Neural progenitor cell (in vitro differentiated cells): ENCODE data around the gene SLC35E2B. TPM values are rescaled to one million over a fixed set of nuclear protein-coding genes. Genes with fewer than 3 reads are reported as not detected.
"Not testable (repeated sequence)": the region's sequence is repeated elsewhere in the genome, so short reads cannot be mapped to it uniquely, and the experiment has no call there.

Source experiments
- DNase-seq: peaks from one replicate; pipeline ENCODE4 v3.0.0-alpha.2; 2016; ENCODE audit warnings: low spot score
- H2AFZ ChIP-seq: fragments of 200-600 bp; sonication (generic); replicated peaks from 2 replicates; pipeline ENCODE4 v1.6.1; 2016; ENCODE audit warnings: antibody characterized with exemption
- H3F3A ChIP-seq: fragments of 200-600 bp; sonication (generic); 2 replicates; pipeline ENCODE4 v1.6.1; 2016; ENCODE audit warnings: antibody characterized with exemption, low read depth
- H3K27ac ChIP-seq: fragments of 200-600 bp; sonication (generic); 2 replicates; pipeline ENCODE4 v1.5.1; 2016; ENCODE audit warnings: mild to moderate bottlenecking
- H3K27me3 ChIP-seq: fragments of 200-600 bp; sonication (generic); 2 replicates; pipeline ENCODE4 v1.6.1; 2016; ENCODE audit warnings: mild to moderate bottlenecking, moderate library complexity
- H3K36me3 ChIP-seq: fragments of 200-600 bp; sonication (generic); 2 replicates; pipeline ENCODE4 v1.5.1; 2016
- H3K4me1 ChIP-seq: fragments of 200-600 bp; sonication (generic); 2 replicates; pipeline ENCODE4 v1.6.1; 2016; ENCODE audit warnings: mixed run types
- H3K4me2 ChIP-seq: fragments of 200-600 bp; sonication (generic); 2 replicates; pipeline ENCODE4 v1.6.1; 2016
- H3K4me3 ChIP-seq: fragments of 200-600 bp; sonication (generic); 2 replicates; pipeline ENCODE4 v1.5.1; 2016
- H3K79me2 ChIP-seq: fragments of 200-600 bp; sonication (generic); 2 replicates; pipeline ENCODE4 v1.6.1; 2016; ENCODE audit warnings: low read depth
- H3K9ac ChIP-seq: fragments of 200-600 bp; sonication (generic); 2 replicates; pipeline ENCODE4 v1.6.1; 2016
- H3K9me3 ChIP-seq: fragments of 200-600 bp; sonication (generic); 2 replicates; pipeline ENCODE4 v1.5.1; 2016; ENCODE audit warnings: low read depth
- H4K20me1 ChIP-seq: fragments of 200-600 bp; sonication (generic); 2 replicates; pipeline ENCODE4 v1.6.1; 2016; ENCODE audit warnings: low read depth
- H3K27ac Mint-ChIP-seq: 3 replicates; pipeline ENCODE4 v1.8.0; 2021; ENCODE audit warnings: mixed read lengths
- H3K27me3 Mint-ChIP-seq: 2 replicates; pipeline ENCODE4 v1.8.0; 2022; ENCODE audit warnings: low read depth, mild to moderate bottlenecking, inconsistent platforms, moderate library complexity, mixed read lengths; ENCODE audit not compliant: insufficient read depth
- H3K36me3 Mint-ChIP-seq: 3 replicates; pipeline ENCODE4 v1.8.0; 2021; ENCODE audit warnings: mixed read lengths
- H3K4me1 Mint-ChIP-seq: 3 replicates; pipeline ENCODE4 v1.8.0; 2021; ENCODE audit warnings: mixed read lengths
- H3K4me3 Mint-ChIP-seq: 3 replicates; pipeline ENCODE4 v1.8.0; 2021; ENCODE audit warnings: mild to moderate bottlenecking, moderate library complexity, mixed read lengths
- H3K9me3 Mint-ChIP-seq: 3 replicates; pipeline ENCODE4 v1.8.0; 2020; ENCODE audit warnings: mixed read lengths
- total RNA-seq: library from RNA; depleted of rRNA; stranded (reverse); fragments of >200 nt; gene quantifications from 2 replicates; pipeline ENCODE4 v1.2.3, GENCODE V29; 2015; ENCODE audit warnings: low replicate concordance

Gene SLC35E2B
- total RNA-seq, 1 donor from 2014 or later, result 49.4 TPM

DNA sequence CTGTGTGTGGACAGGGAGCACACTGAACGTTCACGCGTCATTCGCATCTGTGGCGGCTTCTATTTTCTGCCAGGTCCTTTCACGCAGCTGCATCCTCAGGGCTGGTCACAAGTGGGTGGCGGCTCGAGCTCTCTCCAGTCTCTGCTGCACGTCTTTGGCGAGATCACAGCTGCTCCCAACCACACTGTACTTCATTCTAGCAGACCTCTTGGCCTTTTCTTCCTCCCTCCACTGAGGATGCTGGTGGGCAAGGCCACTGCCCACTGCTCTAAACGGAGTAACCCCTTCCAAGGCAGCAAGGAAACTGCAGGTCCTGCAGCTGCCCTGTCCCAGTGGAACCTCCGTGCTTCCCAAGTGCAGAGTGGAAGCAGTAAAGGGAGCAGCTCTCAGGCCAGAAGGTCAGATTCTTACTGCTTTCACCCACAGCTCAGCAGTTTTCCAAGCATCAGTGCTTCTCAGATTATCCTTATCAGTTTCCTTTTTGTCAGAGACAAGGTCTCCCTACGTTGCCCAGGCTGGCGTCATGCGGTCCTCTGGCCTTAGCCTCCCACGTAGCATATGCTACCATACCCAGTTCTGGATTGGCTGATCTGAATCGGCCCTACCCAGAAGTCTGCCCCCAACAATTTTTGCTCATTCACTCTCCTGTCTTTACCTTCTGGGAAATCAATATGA is 44.9 kb downstream of the SLC35E2B start:
- H3K9me3 ChIP-seq, H3K4me1 ChIP-seq, H3K27me3 Mint-ChIP-seq, H3F3A ChIP-seq, H3K36me3 ChIP-seq, H3K27ac ChIP-seq, DNase-seq, H3K79me2 ChIP-seq, H3K4me2 ChIP-seq, H3K4me3 Mint-ChIP-seq, H3K9me3 Mint-ChIP-seq, H3K4me3 ChIP-seq, H4K20me1 ChIP-seq, H3K27ac Mint-ChIP-seq, H3K27me3 ChIP-seq, H3K9ac ChIP-seq, H2AFZ ChIP-seq, H3K4me1 Mint-ChIP-seq: not testable (repeated sequence)
- H3K36me3 Mint-ChIP-seq, result peaks cover 31% of the 10 kb centered on the region

DNA sequence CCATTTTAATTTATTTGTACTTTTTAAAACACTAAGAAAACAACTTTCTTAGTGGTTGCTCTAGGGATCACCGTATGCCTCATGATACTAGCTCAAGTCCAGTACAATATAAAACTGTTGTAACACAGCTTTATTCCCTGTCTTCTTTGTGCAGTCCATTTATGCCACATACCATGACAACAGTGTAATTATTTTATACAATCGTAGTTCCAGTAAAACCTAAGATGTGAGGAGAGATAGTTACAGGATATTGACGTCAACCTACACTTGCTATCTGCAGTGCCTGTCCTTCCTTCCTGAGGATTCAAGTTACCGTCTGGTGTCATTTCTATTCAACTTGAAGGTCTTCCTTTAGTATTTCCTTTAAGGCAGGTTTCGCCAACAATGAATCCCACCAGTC is 46.3 kb downstream of the SLC35E2B start:
- not testable (repeated sequence) for H3K4me1 Mint-ChIP-seq, H3K27ac Mint-ChIP-seq
- peaks cover 24% of the 10 kb centered on the region for H3K36me3 Mint-ChIP-seq

DNA sequence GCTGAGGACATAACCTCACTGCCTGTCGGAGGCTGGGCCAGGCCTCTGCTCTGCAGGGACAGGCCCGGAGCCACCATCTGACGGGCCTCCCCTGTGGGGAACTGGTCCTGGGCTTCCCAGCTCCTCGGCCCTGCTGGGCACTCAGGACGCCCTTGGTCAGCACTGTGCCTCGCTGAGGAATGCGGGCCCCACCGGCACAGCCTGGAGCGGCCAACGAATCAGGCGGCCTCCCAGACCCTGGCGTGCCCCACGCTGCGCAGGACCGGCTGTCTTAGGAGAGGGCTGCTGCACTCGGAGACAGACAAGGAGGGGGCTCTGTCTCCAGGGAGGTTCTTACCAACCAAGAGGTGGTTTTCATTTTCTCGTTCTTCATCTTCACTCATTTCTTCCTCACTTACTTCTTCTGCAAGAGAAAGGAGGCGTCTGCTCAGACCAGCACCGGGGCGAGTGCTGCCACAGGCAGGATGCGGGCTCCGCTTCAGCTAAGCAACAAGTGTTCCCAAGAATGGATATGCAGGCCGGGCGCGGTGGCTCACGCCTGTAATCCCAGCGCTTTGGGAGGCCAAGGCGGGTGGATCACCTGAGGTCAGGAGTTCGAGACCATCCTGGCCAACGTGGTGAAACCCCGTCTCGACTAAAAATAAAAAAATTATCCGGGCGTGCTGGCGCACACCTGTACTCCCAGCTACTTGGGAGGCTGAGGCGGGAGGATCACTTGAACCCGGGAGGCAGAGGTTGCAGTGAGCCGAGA is 51.7 kb downstream of the SLC35E2B start:
- not testable (repeated sequence) for H3K27me3 Mint-ChIP-seq, H3K9me3 ChIP-seq, H3K36me3 ChIP-seq, H3K27ac ChIP-seq, H3K27ac Mint-ChIP-seq, H3K4me3 Mint-ChIP-seq, H3K36me3 Mint-ChIP-seq, H3K79me2 ChIP-seq, H3F3A ChIP-seq, H3K27me3 ChIP-seq, H3K9ac ChIP-seq, DNase-seq, H3K4me1 Mint-ChIP-seq, H2AFZ ChIP-seq, H3K9me3 Mint-ChIP-seq, H3K4me2 ChIP-seq, H4K20me1 ChIP-seq, H3K4me3 ChIP-seq, H3K4me1 ChIP-seq

More for the DNA sequence above, 46.3 kb downstream of the SLC35E2B start:
- not testable (repeated sequence) for H4K20me1 ChIP-seq, H3K79me2 ChIP-seq, H3K9me3 ChIP-seq, H3K36me3 ChIP-seq, H3K4me1 ChIP-seq, H3K27ac ChIP-seq, H2AFZ ChIP-seq, H3K4me3 ChIP-seq, H3K9ac ChIP-seq, H3F3A ChIP-seq, H3K4me3 Mint-ChIP-seq, DNase-seq, H3K9me3 Mint-ChIP-seq, H3K4me2 ChIP-seq, H3K27me3 Mint-ChIP-seq, H3K27me3 ChIP-seq

DNA sequence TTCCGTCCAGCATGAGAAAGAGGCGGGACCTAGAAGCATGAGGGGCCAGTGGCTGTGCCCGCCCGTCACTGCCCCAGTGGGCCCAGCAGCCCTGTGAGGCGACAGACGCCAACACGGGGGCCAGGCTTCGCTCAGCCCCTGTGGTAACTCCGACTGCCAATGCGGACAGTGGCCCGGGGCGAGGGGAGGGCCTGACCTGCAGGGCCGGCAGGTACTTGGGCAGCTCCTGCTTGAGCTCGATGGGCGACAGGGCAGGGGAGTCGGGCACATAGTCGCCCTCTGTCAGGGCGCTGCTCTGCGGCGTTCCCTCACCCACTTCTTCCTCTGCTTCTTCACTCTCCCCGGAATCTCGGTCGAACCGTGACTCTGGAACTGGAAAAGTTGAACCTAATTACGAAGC is 52.5 kb downstream of the SLC35E2B start:
- not testable (repeated sequence) for DNase-seq, H3K9me3 ChIP-seq

DNA sequence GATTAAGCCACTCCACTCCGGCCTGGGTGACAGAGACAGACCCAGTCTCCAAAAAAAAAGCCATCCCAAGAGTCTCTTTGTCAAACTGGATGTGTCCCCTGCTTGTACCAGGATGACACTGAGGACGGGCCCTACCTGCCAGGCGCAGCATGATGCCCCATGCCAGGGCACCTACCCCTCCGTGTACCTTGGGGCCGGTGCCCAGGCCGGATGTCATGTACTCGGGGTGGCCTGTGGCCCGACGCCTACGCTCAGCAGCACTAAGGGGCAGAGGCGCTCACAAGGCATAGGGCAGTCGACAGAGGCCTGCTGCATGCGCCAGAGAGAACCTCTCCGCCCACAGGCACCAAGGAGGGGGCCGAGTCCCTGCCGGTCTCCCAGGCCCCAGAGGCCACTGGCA is 53.2 kb downstream of the SLC35E2B start:
- not testable (repeated sequence) for H2AFZ ChIP-seq, H3K4me3 ChIP-seq, H3K4me2 ChIP-seq, H3K79me2 ChIP-seq, H3K4me1 ChIP-seq, H3K4me3 Mint-ChIP-seq, H3F3A ChIP-seq, H3K9ac ChIP-seq, H3K36me3 ChIP-seq, H3K4me1 Mint-ChIP-seq, H3K9me3 ChIP-seq, H3K36me3 Mint-ChIP-seq, H3K27me3 Mint-ChIP-seq, H4K20me1 ChIP-seq, H3K9me3 Mint-ChIP-seq, H3K27ac ChIP-seq, DNase-seq, H3K27ac Mint-ChIP-seq, H3K27me3 ChIP-seq

More for the DNA sequence above, 52.5 kb downstream of the SLC35E2B start:
- H3F3A ChIP-seq, H3K4me1 ChIP-seq, H3K4me3 ChIP-seq, H3K36me3 Mint-ChIP-seq, H3K27me3 ChIP-seq, H4K20me1 ChIP-seq, H3K9ac ChIP-seq, H3K9me3 Mint-ChIP-seq, H2AFZ ChIP-seq, H3K4me3 Mint-ChIP-seq, H3K27ac Mint-ChIP-seq, H3K4me2 ChIP-seq, H3K79me2 ChIP-seq, H3K27ac ChIP-seq, H3K4me1 Mint-ChIP-seq, H3K27me3 Mint-ChIP-seq, H3K36me3 ChIP-seq: not testable (repeated sequence)

DNA sequence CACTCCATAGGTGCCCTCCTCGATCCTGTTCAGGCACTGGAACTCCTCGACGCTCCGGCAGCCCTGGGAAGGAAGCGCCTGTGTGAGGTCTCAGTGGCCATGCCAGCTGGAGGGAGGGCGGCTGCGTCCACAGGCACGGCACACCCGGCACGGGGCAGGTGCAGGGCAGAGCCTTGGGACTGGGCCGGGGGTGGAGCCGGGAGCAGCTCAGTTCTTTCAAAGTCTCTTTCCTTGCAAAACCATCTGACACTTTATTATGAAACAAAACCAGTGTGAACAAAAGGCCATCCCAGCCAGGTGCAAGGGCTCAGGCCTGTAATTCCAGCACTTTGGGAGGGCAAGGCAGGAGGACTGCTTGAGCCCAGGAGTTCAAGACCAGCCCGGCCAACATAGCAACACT is 54.1 kb downstream of the SLC35E2B start:
- H3K4me2 ChIP-seq, H3K27me3 Mint-ChIP-seq, DNase-seq, H3K4me3 ChIP-seq, H3K4me1 ChIP-seq, H3K36me3 Mint-ChIP-seq, H3F3A ChIP-seq, H3K9me3 ChIP-seq, H3K9ac ChIP-seq, H4K20me1 ChIP-seq, H3K27me3 ChIP-seq, H3K4me1 Mint-ChIP-seq, H3K27ac ChIP-seq, H3K9me3 Mint-ChIP-seq, H3K79me2 ChIP-seq, H3K4me3 Mint-ChIP-seq, H3K36me3 ChIP-seq, H3K27ac Mint-ChIP-seq, H2AFZ ChIP-seq: not testable (repeated sequence)

DNA sequence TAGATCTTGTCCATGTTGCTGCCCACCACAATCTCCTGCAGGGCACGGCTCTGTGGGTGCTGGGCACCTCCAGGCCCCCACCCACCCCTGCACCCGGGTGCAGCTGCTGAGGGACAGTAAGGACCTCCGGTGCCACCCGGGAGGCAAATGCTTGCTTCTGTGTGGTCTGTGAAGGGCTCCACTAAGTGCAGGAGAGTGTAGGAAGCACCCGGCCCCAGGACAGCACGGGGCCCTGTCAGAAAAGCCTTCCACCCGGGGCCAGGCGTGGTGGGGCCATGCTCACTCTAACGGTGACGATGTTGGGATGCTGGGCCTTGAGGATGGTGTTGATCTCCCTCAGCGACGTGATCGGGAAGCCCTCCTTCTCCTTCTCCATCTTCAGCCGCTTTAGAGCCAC is 55.1 kb downstream of the SLC35E2B start:
- H3K4me3 Mint-ChIP-seq, H4K20me1 ChIP-seq, H3K27me3 ChIP-seq, H3K36me3 ChIP-seq, H3K27ac ChIP-seq, H3K4me2 ChIP-seq, H3K27me3 Mint-ChIP-seq, H3K4me3 ChIP-seq, H3K9me3 Mint-ChIP-seq, H3F3A ChIP-seq, H3K9ac ChIP-seq, H3K4me1 Mint-ChIP-seq, H3K9me3 ChIP-seq, H3K4me1 ChIP-seq, H3K36me3 Mint-ChIP-seq, H3K79me2 ChIP-seq, H3K27ac Mint-ChIP-seq, DNase-seq, H2AFZ ChIP-seq: not testable (repeated sequence)

DNA sequence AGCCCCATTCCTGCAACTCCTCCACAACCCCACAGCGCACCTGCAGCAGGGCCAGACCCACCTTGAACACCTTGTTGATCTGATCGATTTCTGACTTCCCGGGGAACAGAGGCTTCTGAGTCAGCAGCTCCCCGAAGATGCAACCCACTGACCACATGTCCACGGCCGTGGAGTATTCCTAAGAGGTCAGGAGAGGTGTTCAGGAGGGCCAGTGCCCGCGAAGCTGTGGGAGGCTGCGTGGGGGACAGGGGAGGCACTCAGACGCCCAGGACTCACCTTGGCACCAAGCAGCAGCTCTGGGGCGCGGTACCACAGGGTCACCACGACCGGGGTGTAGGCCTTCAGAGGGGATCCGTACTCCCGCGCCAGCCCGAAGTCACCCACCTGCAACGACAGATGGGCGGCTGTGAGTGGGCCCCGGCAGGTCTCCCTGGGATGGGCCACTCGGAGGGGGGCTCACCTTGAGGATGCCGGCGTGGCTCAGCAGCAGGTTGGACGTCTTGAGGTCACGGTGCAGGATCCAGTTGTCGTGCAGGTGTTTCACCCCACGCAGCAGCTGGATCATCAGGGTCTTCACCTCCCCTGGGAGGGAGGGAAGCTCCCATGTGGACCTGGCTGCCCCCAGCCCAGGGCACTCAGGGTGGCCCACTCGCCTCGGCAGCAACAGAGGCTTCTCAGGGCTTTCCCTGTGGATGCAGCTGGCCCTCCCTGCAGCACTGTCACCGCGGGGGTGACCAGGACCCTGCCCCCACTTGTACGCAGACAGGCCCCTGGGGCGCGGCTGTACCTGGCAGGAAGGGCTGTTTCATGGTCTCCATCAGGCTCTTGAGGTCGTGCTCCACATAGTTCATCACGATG is 55.7 kb downstream of the SLC35E2B start:
- not testable (repeated sequence) for H3K27me3 Mint-ChIP-seq, H3K4me3 ChIP-seq, H3K4me2 ChIP-seq, H3K4me1 Mint-ChIP-seq, H3K4me1 ChIP-seq, H3K27ac Mint-ChIP-seq, H3K79me2 ChIP-seq, DNase-seq, H3K9me3 ChIP-seq, H2AFZ ChIP-seq, H3K36me3 ChIP-seq, H3K9ac ChIP-seq, H3K4me3 Mint-ChIP-seq, H3K27ac ChIP-seq, H3F3A ChIP-seq, H3K27me3 ChIP-seq, H3K36me3 Mint-ChIP-seq, H3K9me3 Mint-ChIP-seq, H4K20me1 ChIP-seq
